Measurements from ENCODE around the gene THSD7B. TPM values are rescaled to one million over a fixed set of nuclear protein-coding genes. Genes with fewer than 3 reads are reported as not detected.

THSD7B gene
- total and polyA plus RNA-seq, 10 of the 15 experiments (the other 5 are each of a cell fraction or from before 2014, with no cell fraction given), result 0.03 to 0.56 (median 0.28) TPM

DNA sequence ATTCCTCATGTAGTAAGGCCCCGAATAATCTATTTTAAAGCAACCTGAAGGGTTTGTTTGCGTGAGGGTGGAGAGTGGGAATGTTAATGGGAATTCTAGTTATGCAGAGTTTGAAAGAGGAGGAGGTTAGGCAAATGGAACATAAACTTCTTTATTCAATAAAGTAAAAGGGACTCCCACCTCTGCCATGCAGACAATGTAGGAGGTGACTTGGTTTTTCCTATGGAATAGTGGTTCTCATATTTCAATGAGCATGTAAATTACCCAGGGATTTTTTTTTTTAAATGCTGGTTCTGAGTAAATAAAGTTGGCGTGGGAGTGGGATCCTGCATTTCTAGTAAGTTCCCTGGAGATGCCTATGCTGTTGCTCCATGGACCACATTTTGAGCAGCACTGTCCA is 367.9 kb downstream of the THSD7B start:
- ChIA-PET SMC1A (ENCODE audit: uncharacterized antibody, unreplicated experiment) (no interaction called here), RAD21 (ENCODE audit: unreplicated experiment) (no interaction called here), CTCF (no interaction called here), POLR2A (no interaction called here)
- Histone ChIP-seq H3K4me1 (ENCODE audit: control insufficient read depth, insufficient read depth, low read length) (no peaks in the 10 kb centered on the region), H3K79me2 (ENCODE audit: control insufficient read depth, insufficient read depth, low read length) (no peaks in the 10 kb centered on the region), H2AFZ (ENCODE audit: control insufficient read depth, low read depth, low read length) (no peak overlapping the region), H3K9ac (ENCODE audit: control insufficient read depth, insufficient read depth, low read length) (no peak overlapping the region), H3K9me3 (replicated peaks; ENCODE audit: control insufficient read depth, insufficient read depth, low read length) (no peaks in the 10 kb centered on the region), H3K27me3 (replicated peaks in 1 of 2; ENCODE audit: control insufficient read depth in 2 of 2, insufficient read depth in 2 of 2, low read length in 1 of 2) (no peaks in the 10 kb centered on the region), H3K36me3 (ENCODE audit: control insufficient read depth in 2 of 2, insufficient read depth in 2 of 2, low read length in 1 of 2) (no peaks in the 10 kb centered on the region), H3K27ac (ENCODE audit: control insufficient read depth, insufficient read depth) (no peak overlapping the region), H3K4me3 (no peak overlapping the region), H3K4me2 (ENCODE audit: control insufficient read depth, insufficient read depth) (no peak overlapping the region), H4K20me1 (ENCODE audit: control insufficient read depth, insufficient read depth) (no peaks in the 10 kb centered on the region)
- DNase-seq (ENCODE audit: low read depth, low spot score), result no peak
- no peak for FAIRE-seq
- ATAC-seq, result no peak
- intact Hi-C loops (cut with micrococcal nuclease; ENCODE audit: unreplicated experiment) (no loop called here), in situ Hi-C loops (cut with MboI) (no loop called here)
- WGBS (ENCODE audit: insufficient coverage, insufficient replicate concordance, low lambda C conversion rate, missing lambda C conversion rate), result 0% methylated on average over 3 of the region's 3 CpGs
- BruUV-seq (replicated peaks), result no TSS peak
- no peak for TF ChIP-seq GABPA (IDR thresholded peaks at IDR 0.05; ENCODE audit: low read depth)
- TF ChIP-seq NR2C2 (IDR thresholded peaks at IDR 0.05; ENCODE audit: borderline replicate concordance, control insufficient read depth, insufficient read length, low read depth), result no peak
- no peak for TF ChIP-seq CHD1 (IDR thresholded peaks at IDR 0.05; ENCODE audit: low read depth, low read length)
- TF ChIP-seq SMAD5 (IDR thresholded peaks at IDR 0.05; ENCODE audit: low read depth), result no peak
- no peak for TF ChIP-seq RFX5 (IDR thresholded peaks at IDR 0.05; ENCODE audit: low read depth, low read length)
- TF ChIP-seq TARDBP (IDR thresholded peaks at IDR 0.05; ENCODE audit: borderline replicate concordance), result no peak
- TF ChIP-seq, protein P1, sequence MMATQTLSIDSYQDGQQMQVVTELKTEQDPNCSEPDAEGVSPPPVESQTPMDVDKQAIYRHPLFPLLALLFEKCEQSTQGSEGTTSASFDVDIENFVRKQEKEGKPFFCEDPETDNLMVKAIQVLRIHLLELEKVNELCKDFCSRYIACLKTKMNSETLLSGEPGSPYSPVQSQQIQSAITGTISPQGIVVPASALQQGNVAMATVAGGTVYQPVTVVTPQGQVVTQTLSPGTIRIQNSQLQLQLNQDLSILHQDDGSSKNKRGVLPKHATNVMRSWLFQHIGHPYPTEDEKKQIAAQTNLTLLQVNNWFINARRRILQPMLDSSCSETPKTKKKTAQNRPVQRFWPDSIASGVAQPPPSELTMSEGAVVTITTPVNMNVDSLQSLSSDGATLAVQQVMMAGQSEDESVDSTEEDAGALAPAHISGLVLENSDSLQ (IDR thresholded peaks at IDR 0.05), result no peak
- TF ChIP-seq KLF5 (IDR thresholded peaks at IDR 0.05; ENCODE audit: partially characterized antibody), result no peak
- TF ChIP-seq RCOR1 (conservative IDR thresholded peaks at IDR 0.05; ENCODE audit: low read depth, low read length), result no peak
- no peak for TF ChIP-seq STAT1 (conservative IDR thresholded peaks at IDR 0.05)
- TF ChIP-seq CBX5 (IDR thresholded peaks at IDR 0.05; ENCODE audit: low read depth), result no peak
- TF ChIP-seq SMARCA5 (IDR thresholded peaks at IDR 0.05), result no peak
- no peak for TF ChIP-seq EP300 (IDR thresholded peaks at IDR 0.05; ENCODE audit: borderline replicate concordance in 1 of 2, control insufficient read depth in 1 of 2, low read depth in 2 of 2, low read length in 2 of 2)
